Measurements from ENCODE around the gene RPL31. TPM values are rescaled to one million over a fixed set of nuclear protein-coding genes. Genes with fewer than 3 reads are reported as not detected.

RPL31 gene
- total and polyA plus RNA-seq, 4 donors = 1,008 to 7,651 (median 2,793) TPM

GRCh38 chr2:101030866-101031554 lies 28.9 kb downstream of the RPL31 start:
- WGBS, 2 donors = 83 to 84% methylated on average over 10 of the region's 10 CpGs
- Histone ChIP-seq H3K27me3 (ENCODE audit: control insufficient read depth in 1 of 2, insufficient read depth in 2 of 2, low read length in 1 of 2) (no peaks in the 10 kb centered on the region), H3K36me3 (ENCODE audit: control insufficient read depth in 1 of 2, insufficient read depth in 2 of 2, low read length in 1 of 2) (peaks cover 0 to 6% of the 10 kb centered on the region in 2 donors), H3K4me1 (ENCODE audit: control insufficient read depth in 1 of 2, insufficient read depth in 2 of 2, low read length in 2 of 2) (no peaks in the 10 kb centered on the region), H3K4me3 (ENCODE audit: low read length in 2 of 2) (no peak overlapping the region), H3K9me3 (ENCODE audit: control insufficient read depth, low read length) (no peaks in the 10 kb centered on the region), H3K27ac (ENCODE audit: low read depth in 1 of 2, low read length in 2 of 2) (no peak overlapping the region)
- ATAC-seq (ENCODE audit: low FRiP score) (no peak), DNase-seq (no peak)
- intact Hi-C loops (cut with DNase I) = no loop called here

- no peak for DNase-seq
- H3K36me3 ChIP-seq (ENCODE audit: control insufficient read depth in 1 of 2, insufficient read depth in 2 of 2, low read length in 1 of 2) = peaks cover 0 to 6% of the 10 kb centered on the region in 2 donors
Observed at GRCh38 chr2:101032084-101032776, 30.1 kb downstream of the RPL31 start.

GRCh38 chr2:101036562-101036961 lies 34.5 kb downstream of the RPL31 start:
- intact Hi-C loops (cut with DNase I) = loop anchor here (1.0 to 5.0 kb wide), 4 partner anchors 116 to 171 kb away; partner anchors contain the start of gene TBC1D8 (in 1 of the 2)
- Histone ChIP-seq H3K4me1 (ENCODE audit: control insufficient read depth in 1 of 2, insufficient read depth in 2 of 2, low read length in 2 of 2) (no peaks in the 10 kb centered on the region), H3K27ac (ENCODE audit: low read depth in 1 of 2, low read length in 2 of 2) (no peak overlapping the region), H3K9me3 (ENCODE audit: control insufficient read depth, low read length) (no peaks in the 10 kb centered on the region), H3K4me3 (ENCODE audit: low read length in 2 of 2) (no peak overlapping the region), H3K36me3 (ENCODE audit: control insufficient read depth in 1 of 2, insufficient read depth in 2 of 2, low read length in 1 of 2) (peaks cover 0 to 13% of the 10 kb centered on the region in 2 donors), H3K27me3 (ENCODE audit: control insufficient read depth in 1 of 2, insufficient read depth in 2 of 2, low read length in 1 of 2) (no peaks in the 10 kb centered on the region)
- DNase-seq (no peak), ATAC-seq (ENCODE audit: low FRiP score) (no peak)
- 69 to 71% methylated on average over 2 of the region's 2 CpGs for WGBS, 2 donors

More at GRCh38 chr2:101032084-101032776, 30.1 kb downstream of the RPL31 start:
- Histone ChIP-seq H3K9me3 (ENCODE audit: control insufficient read depth, low read length) (no peaks in the 10 kb centered on the region), H3K27me3 (ENCODE audit: control insufficient read depth in 1 of 2, insufficient read depth in 2 of 2, low read length in 1 of 2) (no peaks in the 10 kb centered on the region), H3K4me3 (ENCODE audit: low read length in 2 of 2) (no peak overlapping the region), H3K27ac (ENCODE audit: low read depth in 1 of 2, low read length in 2 of 2) (no peak overlapping the region), H3K4me1 (ENCODE audit: control insufficient read depth in 1 of 2, insufficient read depth in 2 of 2, low read length in 2 of 2) (no peaks in the 10 kb centered on the region)
- 87 to 90% methylated on average over 14 to 15 of the region's 15 CpGs for WGBS, 2 donors
- no peak for ATAC-seq (ENCODE audit: low FRiP score)
- intact Hi-C loops (cut with DNase I) = no loop called here

GRCh38 chr2:101037161-101037755 lies 35.2 kb downstream of the RPL31 start:
- Histone ChIP-seq H3K4me1 (ENCODE audit: control insufficient read depth in 1 of 2, insufficient read depth in 2 of 2, low read length in 2 of 2) (no peaks in the 10 kb centered on the region), H3K27ac (ENCODE audit: low read depth in 1 of 2, low read length in 2 of 2) (no peak overlapping the region), H3K36me3 (ENCODE audit: control insufficient read depth in 1 of 2, insufficient read depth in 2 of 2, low read length in 1 of 2) (peaks cover 0 to 13% of the 10 kb centered on the region in 2 donors), H3K4me3 (ENCODE audit: low read length in 2 of 2) (no peak overlapping the region), H3K9me3 (ENCODE audit: control insufficient read depth, low read length) (no peaks in the 10 kb centered on the region), H3K27me3 (ENCODE audit: control insufficient read depth in 1 of 2, insufficient read depth in 2 of 2, low read length in 1 of 2) (no peaks in the 10 kb centered on the region)
- 92 to 94% methylated on average over 19 of the region's 19 CpGs for WGBS, 2 donors
- ATAC-seq (ENCODE audit: low FRiP score) (no peak), DNase-seq (no peak)
- intact Hi-C loops (cut with DNase I) = loop anchor here (2.0 to 5.0 kb wide), 3 partner anchors 115 to 170 kb away; partner anchors contain the start of gene TBC1D8 (in 1 of the 2)

GRCh38 chr2:101038455-101039255 lies 36.6 kb downstream of the RPL31 start:
- H3K4me1 ChIP-seq (ENCODE audit: control insufficient read depth in 1 of 2, insufficient read depth in 2 of 2, low read length in 2 of 2) = no peaks in the 10 kb centered on the region
- no peak overlapping the region for H3K27ac ChIP-seq (ENCODE audit: low read depth in 1 of 2, low read length in 2 of 2)
- 91 to 92% methylated on average over 21 of the region's 21 CpGs for WGBS, 2 donors
- no peaks in the 10 kb centered on the region for H3K27me3 ChIP-seq (ENCODE audit: control insufficient read depth in 1 of 2, insufficient read depth in 2 of 2, low read length in 1 of 2)
- DNase-seq = peak in 1 of 2 donors; percentile 68
- peaks cover 0 to 13% of the 10 kb centered on the region in 2 donors for H3K36me3 ChIP-seq (ENCODE audit: control insufficient read depth in 1 of 2, insufficient read depth in 2 of 2, low read length in 1 of 2)
- no peak overlapping the region for H3K4me3 ChIP-seq (ENCODE audit: low read length in 2 of 2)
- no peaks in the 10 kb centered on the region for H3K9me3 ChIP-seq (ENCODE audit: control insufficient read depth, low read length)
- intact Hi-C loops (cut with DNase I) = loop anchor here in 1 of 2 donors (5.0 kb wide), 2 partner anchors 114 to 169 kb away; partner anchors contain the start of gene TBC1D8
- ATAC-seq (ENCODE audit: low FRiP score) = no peak

- H3K27ac ChIP-seq (ENCODE audit: low read depth in 1 of 2, low read length in 2 of 2) = no peak overlapping the region
- intact Hi-C loops (cut with DNase I) = no loop called here
- H3K4me1 ChIP-seq (ENCODE audit: control insufficient read depth in 1 of 2, insufficient read depth in 2 of 2, low read length in 2 of 2) = no peaks in the 10 kb centered on the region
- H3K9me3 ChIP-seq (ENCODE audit: control insufficient read depth, low read length) = no peaks in the 10 kb centered on the region
- peak in 1 of 2 donors; percentile 68 for DNase-seq
- no peak overlapping the region for H3K4me3 ChIP-seq (ENCODE audit: low read length in 2 of 2)
- H3K36me3 ChIP-seq (ENCODE audit: control insufficient read depth in 1 of 2, insufficient read depth in 2 of 2, low read length in 1 of 2) = peaks cover 0 to 9% of the 10 kb centered on the region in 2 donors
- no peaks in the 10 kb centered on the region for H3K27me3 ChIP-seq (ENCODE audit: control insufficient read depth in 1 of 2, insufficient read depth in 2 of 2, low read length in 1 of 2)
- ATAC-seq (ENCODE audit: low FRiP score) = no peak
- 84 to 87% methylated on average over 13 of the region's 13 CpGs for WGBS, 2 donors
Observed at GRCh38 chr2:101040072-101040471, 38.0 kb downstream of the RPL31 start.

- H3K36me3 ChIP-seq (ENCODE audit: control insufficient read depth in 1 of 2, insufficient read depth in 2 of 2, low read length in 1 of 2) = peaks cover 0 to 7% of the 10 kb centered on the region in 2 donors
- ATAC-seq (ENCODE audit: low FRiP score) (no peak), DNase-seq (no peak)
- no peaks in the 10 kb centered on the region for H3K9me3 ChIP-seq (ENCODE audit: control insufficient read depth, low read length)
- H3K27ac ChIP-seq (ENCODE audit: low read depth in 1 of 2, low read length in 2 of 2) = no peak overlapping the region
- H3K4me3 ChIP-seq (ENCODE audit: low read length in 2 of 2) = no peak overlapping the region
- H3K27me3 ChIP-seq (ENCODE audit: control insufficient read depth in 1 of 2, insufficient read depth in 2 of 2, low read length in 1 of 2) = no peaks in the 10 kb centered on the region
- intact Hi-C loops (cut with DNase I) = no loop called here
- H3K4me1 ChIP-seq (ENCODE audit: control insufficient read depth in 1 of 2, insufficient read depth in 2 of 2, low read length in 2 of 2) = no peaks in the 10 kb centered on the region
- WGBS, 2 donors = 93 to 95% methylated on average over 6 of the region's 6 CpGs
Observed at GRCh38 chr2:101040761-101041160, 38.7 kb downstream of the RPL31 start.

GRCh38 chr2:101041413-101041812 lies 39.3 kb downstream of the RPL31 start:
- Histone ChIP-seq H3K4me3 (ENCODE audit: low read length in 2 of 2) (no peak overlapping the region), H3K27me3 (ENCODE audit: control insufficient read depth in 1 of 2, insufficient read depth in 2 of 2, low read length in 1 of 2) (no peaks in the 10 kb centered on the region), H3K27ac (ENCODE audit: low read depth in 1 of 2, low read length in 2 of 2) (no peak overlapping the region), H3K4me1 (ENCODE audit: control insufficient read depth in 1 of 2, insufficient read depth in 2 of 2, low read length in 2 of 2) (no peaks in the 10 kb centered on the region), H3K9me3 (ENCODE audit: control insufficient read depth, low read length) (no peaks in the 10 kb centered on the region), H3K36me3 (ENCODE audit: control insufficient read depth in 1 of 2, insufficient read depth in 2 of 2, low read length in 1 of 2) (peaks cover 0 to 7% of the 10 kb centered on the region in 2 donors)
- intact Hi-C loops (cut with DNase I) = no loop called here
- 89 to 94% methylated on average over 4 of the region's 4 CpGs for WGBS, 2 donors
- ATAC-seq (ENCODE audit: low FRiP score) (no peak), DNase-seq (no peak)

Data from aorta (tissue), 5 donors.